H1 (cell line): ENCODE measurements around the gene TMEM108. TPM values are rescaled to one million over a fixed set of nuclear protein-coding genes. Genes with fewer than 3 reads are reported as not detected.

ENCODE experiments used
- CTCF ChIA-PET: fragments of 300-600 bp; sonication (Branson Sonifier 250); formaldehyde crosslinking; loops from one replicate; lab custom pipeline; 2021; ENCODE audit not compliant: partially characterized antibody; lab: Charles Lee
- POLR2A ChIA-PET: fragments of 300-600 bp; sonication (Branson Sonifier 250); formaldehyde crosslinking; loops from one replicate; lab custom pipeline; 2021; ENCODE audit warnings: inconsistent platforms; ENCODE audit not compliant: partially characterized antibody; lab: Charles Lee
- DNase-seq, 2 experiments: peaks; one replicate each; pipeline versions ENCODE4 v3.0.0 to v3.0.0-alpha.2; 2010 to 2022; ENCODE audit warnings: low spot score in 2 of 2, low read depth in 1 of 2, mixed read lengths in 1 of 2
- FAIRE-seq: peaks from 2 replicates; lab custom pipeline; 2011; peaks lifted over from hg19 to GRCh38; lab: Jason Lieb, UNC
- H2AFZ ChIP-seq: 2 replicates; pipeline ENCODE4 v1.8.1; 2012; ENCODE audit warnings: low read length, inconsistent platforms
- H2AK5ac ChIP-seq: 2 replicates; pipeline ENCODE4 v1.6.1; 2013; ENCODE audit warnings: low read depth, low read length
- H2BK120ac ChIP-seq: replicated peaks from 2 replicates; pipeline ENCODE3; 2013; ENCODE audit warnings: low read depth, low read length, inconsistent platforms
- H2BK12ac ChIP-seq: 2 replicates; pipeline ENCODE4 v1.6.1; 2013; ENCODE audit warnings: low read depth, low read length
- H2BK15ac ChIP-seq: 2 replicates; pipeline ENCODE4 v1.6.1; 2013; ENCODE audit warnings: low read length
- H2BK20ac ChIP-seq: 2 replicates; pipeline ENCODE4 v1.6.1; 2013; ENCODE audit warnings: low read length
- H2BK5ac ChIP-seq: 2 replicates; pipeline ENCODE4 v1.6.1; 2013; ENCODE audit warnings: low read depth, low read length
- H3K14ac ChIP-seq: 2 replicates; pipeline ENCODE4 v1.6.1; 2013; ENCODE audit warnings: inconsistent platforms; ENCODE audit not compliant: insufficient read length
- H3K18ac ChIP-seq: 2 replicates; pipeline ENCODE4 v1.6.1; 2013; ENCODE audit warnings: low read length; ENCODE audit errors: extremely low read depth
- H3K23ac ChIP-seq: 2 replicates; pipeline ENCODE4 v1.6.1; 2013; ENCODE audit warnings: inconsistent platforms; ENCODE audit not compliant: insufficient read length
- H3K23me2 ChIP-seq: 2 replicates; pipeline ENCODE4 v1.6.1; 2013; ENCODE audit warnings: low read depth, low read length
- H3K27ac ChIP-seq: 2 replicates; pipeline ENCODE4 v1.6.1; 2011; ENCODE audit warnings: low read depth, low read length, inconsistent platforms
- H3K27me3 ChIP-seq, 4 experiments: replicated peaks in 1 of 4; 1 replicate in 1 of 4; 2 replicates in 3 of 4; pipeline versions ENCODE4 v1.6.1 to v1.8.1; 2011 to 2013; ENCODE audit warnings: low read length in 3 of 4, mild to moderate bottlenecking in 3 of 4, inconsistent platforms in 2 of 4, mixed read lengths in 2 of 4, moderate library complexity in 1 of 4; ENCODE audit not compliant: control insufficient read depth in 3 of 4, insufficient read depth in 3 of 4; ENCODE audit errors: extremely low read depth in 1 of 4
- H3K36me3 ChIP-seq, 4 experiments: 2 replicates each; pipeline versions ENCODE4 v1.6.1 to v1.8.1; 2011 to 2013; ENCODE audit warnings: mild to moderate bottlenecking in 4 of 4, low read length in 3 of 4, moderate library complexity in 2 of 4, control low read depth in 1 of 4, inconsistent platforms in 1 of 4; ENCODE audit not compliant: insufficient read depth in 4 of 4, control insufficient read depth in 2 of 4
- H3K4ac ChIP-seq: replicated peaks from 2 replicates; pipeline ENCODE3; 2013; ENCODE audit warnings: low read length, low read depth, mixed read lengths, inconsistent platforms; ENCODE audit not compliant: insufficient read length
- H3K4me1 ChIP-seq, 4 experiments: replicated peaks in 1 of 4; 1 replicate in 1 of 4; 2 replicates in 3 of 4; pipeline versions ENCODE4 v1.6.1 to v1.8.1; 2011 to 2013; ENCODE audit warnings: low read length in 3 of 4, inconsistent platforms in 2 of 4, mixed read lengths in 1 of 4; ENCODE audit not compliant: insufficient read depth in 4 of 4, control insufficient read depth in 3 of 4
- H3K4me2 ChIP-seq, 2 experiments: 2 replicates each; pipeline versions ENCODE4 v1.6.1 to v1.8.1; 2011 to 2013; ENCODE audit warnings: low read depth in 2 of 2, low read length in 2 of 2, control low read depth in 1 of 2, inconsistent platforms in 1 of 2, mild to moderate bottlenecking in 1 of 2; ENCODE audit not compliant: insufficient read depth in 1 of 2
- H3K4me3 ChIP-seq, 4 experiments: fragments of 200-600, 300-600 bp in 1 of 4; sonication (generic), shearing (Covaris generic), sonication (Bioruptor Twin) in 1 of 4; 2 replicates each; pipeline versions ENCODE4 v1.5.1 to v1.8.1; 2011 to 2016; ENCODE audit warnings: low read length in 4 of 4, low read depth in 3 of 4, control low read depth in 2 of 4, inconsistent platforms in 2 of 4, mild to moderate bottlenecking in 2 of 4, mixed read lengths in 1 of 4, moderate library complexity in 1 of 4; ENCODE audit not compliant: insufficient read depth in 2 of 4; ENCODE audit errors: extremely low read depth in 1 of 4
- H3K56ac ChIP-seq: replicated peaks from 2 replicates; pipeline ENCODE3; 2013; ENCODE audit warnings: low read depth, mild to moderate bottlenecking, mixed read lengths, low read length, inconsistent platforms; ENCODE audit not compliant: insufficient read length
- H3K79me1 ChIP-seq: 2 replicates; pipeline ENCODE4 v1.6.1; 2013; ENCODE audit warnings: low read depth, low read length, control low read depth
- H3K79me2 ChIP-seq, 2 experiments: 2 replicates each; pipeline versions ENCODE4 v1.6.1 to v1.8.1; 2012 to 2013; ENCODE audit warnings: low read length in 2 of 2, mild to moderate bottlenecking in 2 of 2, inconsistent platforms in 1 of 2; ENCODE audit not compliant: insufficient read depth in 2 of 2, control insufficient read depth in 1 of 2
- H3K9ac ChIP-seq, 4 experiments: replicated peaks in 1 of 4; 1 replicate in 1 of 4; 2 replicates in 3 of 4; pipeline versions ENCODE4 v1.6.1 to v1.8.1; 2011 to 2013; ENCODE audit warnings: low read depth in 3 of 4, low read length in 3 of 4, control low read depth in 2 of 4, mild to moderate bottlenecking in 2 of 4, moderate library complexity in 2 of 4, inconsistent platforms in 1 of 4; ENCODE audit errors: extremely low read depth in 1 of 4
- H3K9me3 ChIP-seq, 2 experiments: 2 replicates each; pipeline versions ENCODE4 v1.6.1 to v1.8.1; 2012 to 2013; ENCODE audit warnings: mild to moderate bottlenecking in 2 of 2, moderate library complexity in 2 of 2, control low read depth in 1 of 2, inconsistent platforms in 1 of 2, low read depth in 1 of 2, low read length in 1 of 2, mixed read lengths in 1 of 2; ENCODE audit not compliant: insufficient read depth in 2 of 2
- H4K20me1 ChIP-seq, 2 experiments: replicated peaks in 1 of 2; 2 replicates each; pipeline versions ENCODE3 to v1.8.1; 2011 to 2013; ENCODE audit warnings: inconsistent platforms in 2 of 2, low read length in 2 of 2, mild to moderate bottlenecking in 1 of 2; ENCODE audit not compliant: insufficient read depth in 2 of 2, control insufficient read depth in 1 of 2
- H4K5ac ChIP-seq: 2 replicates; pipeline ENCODE4 v1.6.1; 2013; ENCODE audit warnings: low read length, low read depth, mixed read lengths, inconsistent platforms; ENCODE audit not compliant: insufficient read length
- H4K8ac ChIP-seq: 2 replicates; pipeline ENCODE4 v1.8.0; 2013; ENCODE audit warnings: mild to moderate bottlenecking, moderate library complexity, low read length, inconsistent platforms; ENCODE audit not compliant: insufficient read depth; ENCODE audit errors: extremely low read depth
- H4K91ac ChIP-seq: replicated peaks from 2 replicates; pipeline ENCODE3; 2013; ENCODE audit warnings: low read length, mixed read lengths, inconsistent platforms; ENCODE audit not compliant: insufficient read length
- whole genome bisulfite sequencing, 2 experiments: shearing (Covaris generic) in 1 of 2; methylation state at CpG; one replicate each; pipeline versions ENCODE4 v1.1.6 to v1.1.7; 2013 to 2015; ENCODE audit warnings: low lambda C conversion rate in 2 of 2, mixed read lengths in 2 of 2, inconsistent platforms in 1 of 2, low coverage in 1 of 2, missing lambda C conversion rate in 1 of 2; ENCODE audit not compliant: insufficient replicate concordance in 2 of 2, insufficient coverage in 1 of 2, insufficient read length in 1 of 2; ENCODE audit errors: extremely low coverage in 1 of 2, missing lambda C conversion rate in 1 of 2; 5-methylcytosine and 5-hydroxymethylcytosine counted together
- polyA plus RNA-seq, 7 experiments: library from polyadenylated mRNA; depleted of rRNA in 3 of 7; stranded (reverse) in 5 of 7; unstranded in 2 of 7; fragments of >200 nt in 5 of 7; fragments of 200-250 nt in 2 of 7; gene quantifications; 1 replicate in 5 of 7; 2 replicates in 1 of 7; 4 replicates in 1 of 7; pipeline versions ENCODE4 v1.2.1 to v1.2.3, GENCODE V29; 2011 to 2013; ENCODE audit warnings: missing spikeins in 2 of 7, mixed read lengths in 2 of 7
- total RNA-seq: library from RNA; stranded (reverse); fragmentation: NEBNext Ultra II Directional; extraction: Animal tissue kit (Norgen Biotek cat#: 25700); gene quantifications from 2 replicates; pipeline ENCODE4 v1.2.1, GENCODE V29; 2021

The TMEM108 gene
- total and polyA plus RNA-seq, 2 of the 8 experiments (the other 6 are each of a cell fraction or from before 2014, with no cell fraction given) = 14.3 to 16.2 TPM

DNA sequence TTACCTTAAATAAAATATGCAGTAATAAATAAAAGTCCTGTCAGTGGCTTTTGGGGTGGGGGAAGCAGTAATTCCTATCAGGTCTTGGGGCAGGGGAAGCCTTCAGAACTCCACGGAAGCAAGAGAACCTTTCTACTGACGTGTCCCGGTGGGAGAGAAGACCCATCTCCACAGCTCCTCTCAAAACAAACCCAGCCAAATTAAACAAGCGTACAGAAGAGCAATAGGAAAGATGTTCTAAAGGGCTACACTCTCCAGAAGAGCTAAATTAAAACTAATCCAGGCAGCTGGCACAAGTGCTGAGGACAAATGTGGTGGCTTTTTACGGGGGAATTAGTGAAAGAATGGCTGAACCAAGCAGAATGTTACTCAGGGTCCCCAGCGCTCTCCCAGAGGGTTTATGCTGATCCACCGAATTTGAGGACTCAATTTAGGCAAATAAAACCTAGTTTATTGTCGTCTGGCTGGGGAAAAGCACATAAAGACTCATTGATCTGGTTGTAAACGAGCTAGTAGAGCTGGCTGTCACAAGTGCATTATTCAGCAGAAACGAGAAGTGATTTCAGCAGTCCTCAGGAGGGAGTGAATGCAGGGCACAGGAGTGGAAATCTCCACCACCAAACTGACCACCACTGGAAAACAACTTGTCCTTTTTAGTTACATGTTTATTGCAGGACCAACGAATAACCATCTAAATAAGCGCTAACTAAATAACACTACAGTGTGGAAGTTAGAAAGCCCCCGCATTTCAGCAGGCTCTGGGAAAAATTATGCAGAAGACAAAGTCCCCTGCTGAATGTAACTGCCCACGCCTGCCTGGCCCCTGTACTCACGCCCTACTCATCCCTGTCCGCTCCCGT is 375.2 kb downstream of the TMEM108 start:
- Histone ChIP-seq H3K9me3 (no peaks in the 10 kb centered on the region), H4K91ac (no peak overlapping the region), H3K14ac (no peak overlapping the region), H2BK12ac (no peak overlapping the region), H3K4me3 (no peak overlapping the region), H3K4me1 (no peaks in the 10 kb centered on the region), H3K79me1 (no peaks in the 10 kb centered on the region), H2BK20ac (no peak overlapping the region), H3K23me2 (peaks cover 4% of the 10 kb centered on the region; the same call in 1 of the 2 replicates), H3K4ac (no peak overlapping the region), H2BK5ac (no peak overlapping the region), H3K36me3 (no peaks in the 10 kb centered on the region), H2AFZ (peak overlapping the region; percentile 88), H3K56ac (no peak overlapping the region), H3K23ac (no peak overlapping the region), H2BK15ac (no peak overlapping the region), H3K4me2 (no peak overlapping the region), H4K5ac (no peak overlapping the region), H3K27ac (no peak overlapping the region), H2BK120ac (no peak overlapping the region), H2AK5ac (no peak overlapping the region), H3K18ac (no peak overlapping the region), H3K79me2 (no peaks in the 10 kb centered on the region), H4K20me1 (no peaks in the 10 kb centered on the region), H4K8ac (no peak overlapping the region), H3K9ac (no peak overlapping the region), H3K27me3 (no peaks in the 10 kb centered on the region)
- no peak for FAIRE-seq
- 87% methylated on average over 15 of the region's 17 CpGs; no CpG with 5 or more reads in 1 of the 2 experiments for WGBS, 2 experiments
- DNase-seq = no peak
- ChIA-PET POLR2A (interaction anchor here (0.5 kb wide), 1 partner anchor 329 kb away, joined by 3 read pairs; no protein-coding TSS in a partner anchor), CTCF (interaction anchor here (0.6 to 1.6 kb wide), 9 partner anchors 8 to 752 kb away, joined by 3 to 10 read pairs (median 3); partner anchors contain the start of gene BFSP2)
